Stimulated activated CD8-positive, alpha-beta memory T cell treated with anti-CD3 and anti-CD28 coated beads, Interleukin-12 subunit alpha, Interleukin-12 subunit beta, amount 100 ng/mL, for 24 hours (primary cell): ENCODE results near the gene SLC16A3.

Experiments used
- DNase-seq: peaks from one replicate; pipeline ENCODE4 v3.0.0-alpha.2; 2020; ENCODE audit errors: extremely low read depth

Gene SLC16A3

GRCh38 chr17:82287013-82287867 lies 58.4 kb downstream of the SLC16A3 start:
- no peak for DNase-seq

GRCh38 chr17:82287868-82288801 lies 59.3 kb downstream of the SLC16A3 start:
- DNase-seq = no peak
